ENCODE measurements around the gene KPNB1.

The KPNB1 gene

DNA sequence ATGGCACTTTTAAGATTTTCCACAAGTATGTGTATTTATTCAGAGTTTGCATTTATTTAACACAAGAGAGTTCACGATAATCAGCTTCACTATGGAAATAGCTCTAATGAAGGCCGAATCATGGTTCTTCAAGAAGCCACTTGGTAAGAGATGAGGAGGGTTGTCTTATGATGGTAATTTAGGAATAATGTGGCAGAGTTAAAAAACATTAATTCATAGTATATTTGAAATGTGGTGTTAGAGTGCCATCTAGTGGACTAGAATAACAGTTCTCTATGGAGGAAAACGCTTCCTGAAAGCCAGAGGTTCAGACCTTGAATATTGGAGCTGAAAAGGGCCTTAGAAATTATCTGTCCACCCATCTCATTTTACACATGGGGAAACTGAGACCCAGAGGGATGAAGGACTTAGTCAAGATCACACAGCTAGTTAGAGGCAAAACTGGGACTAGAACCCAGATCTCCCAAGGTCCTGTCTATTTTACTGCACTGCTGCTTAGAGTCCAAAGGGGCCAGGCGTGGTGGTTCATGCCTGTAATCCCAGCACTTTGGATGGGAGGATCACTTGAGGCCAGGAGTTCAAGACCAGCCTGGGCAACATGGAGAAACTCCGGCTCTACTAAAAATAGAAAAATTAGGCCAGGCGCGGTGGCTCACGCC lies 33.8 kb upstream of the KPNB1 start:
- Histone ChIP-seq H3K9me3 (ENCODE audit: control extremely low read depth in 1 of 5, control insufficient read depth in 4 of 5, insufficient read depth in 2 of 5, low read depth in 1 of 5, low read length in 4 of 5) (no peaks in the 10 kb centered on the region), H3K4me3 (ENCODE audit: control insufficient read depth in 1 of 7, extremely low read depth in 1 of 7, insufficient read depth in 4 of 7, low read depth in 2 of 7, low read length in 6 of 7) (no peak overlapping the region), H3K4me1 (ENCODE audit: control extremely low read depth in 1 of 4, control insufficient read depth in 4 of 4, insufficient read depth in 4 of 4, low read length in 3 of 4) (no peaks in the 10 kb centered on the region), H3K27me3 (replicated peaks in 2 of 5; ENCODE audit: control insufficient read depth in 4 of 5, insufficient read depth in 5 of 5, low read length in 4 of 5) (no peaks in the 10 kb centered on the region), H3K36me3 (ENCODE audit: control insufficient read depth in 4 of 4, insufficient read depth in 4 of 4, low read length in 3 of 4) (peaks cover 2 to 52% (median 33%) of the 10 kb centered on the region in 4 experiments), H3K27ac (ENCODE audit: insufficient read depth in 1 of 2, low read depth in 1 of 2, low read length in 2 of 2, poor library complexity in 1 of 2, severe bottlenecking in 2 of 2) (no peak overlapping the region)
- DNase-seq = peak; percentile 55 to 72 (median 63)
- ChIA-PET POLR2A (no interaction called here), CTCF (interaction anchor here (0.7 to 3.5 kb wide), 15 partner anchors 9 to 673 kb away, joined by 3 to 14 read pairs (median 3); no protein-coding TSS in a partner anchor)
- 99% methylated on average over 6 of the region's 8 CpGs for WGBS (ENCODE audit: insufficient coverage)

DNA sequence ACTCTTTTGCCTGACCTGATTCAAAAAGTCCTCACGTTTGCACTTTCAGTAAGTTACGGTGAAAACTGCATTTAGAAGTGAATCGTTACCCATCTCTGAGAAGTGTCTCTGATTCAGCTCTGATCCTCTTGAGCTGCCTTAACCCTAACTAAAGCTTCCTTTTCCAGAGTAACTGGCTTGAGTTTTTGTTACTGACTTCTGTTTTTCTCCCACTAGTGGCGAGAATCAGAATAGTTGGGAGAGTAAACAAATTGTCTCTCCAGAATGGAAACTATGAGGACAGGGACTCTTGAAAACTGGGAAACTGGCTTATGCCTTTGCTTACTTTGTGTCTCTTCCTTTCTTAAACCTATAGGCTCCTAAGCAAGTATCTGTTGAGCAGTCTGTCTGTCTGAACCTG lies 31.3 kb upstream of the KPNB1 start:
- Histone ChIP-seq H3K4me3 (ENCODE audit: control insufficient read depth in 1 of 7, extremely low read depth in 1 of 7, insufficient read depth in 4 of 7, low read depth in 2 of 7, low read length in 6 of 7) (no peak overlapping the region), H3K4me1 (ENCODE audit: control extremely low read depth in 1 of 4, control insufficient read depth in 4 of 4, insufficient read depth in 4 of 4, low read length in 3 of 4) (no peaks in the 10 kb centered on the region), H3K9me3 (ENCODE audit: control extremely low read depth in 1 of 5, control insufficient read depth in 4 of 5, insufficient read depth in 2 of 5, low read depth in 1 of 5, low read length in 4 of 5) (no peaks in the 10 kb centered on the region), H3K27me3 (replicated peaks in 2 of 5; ENCODE audit: control insufficient read depth in 4 of 5, insufficient read depth in 5 of 5, low read length in 4 of 5) (no peaks in the 10 kb centered on the region), H3K27ac (ENCODE audit: insufficient read depth in 1 of 2, low read depth in 1 of 2, low read length in 2 of 2, poor library complexity in 1 of 2, severe bottlenecking in 2 of 2) (no peak overlapping the region), H3K36me3 (ENCODE audit: control insufficient read depth in 4 of 4, insufficient read depth in 4 of 4, low read length in 3 of 4) (peaks cover 5 to 59% (median 44%) of the 10 kb centered on the region in 4 experiments)
- CTCF ChIA-PET = interaction anchor here (0.7 to 1.9 kb wide), 10 partner anchors 12 to 189 kb away, joined by 3 to 6 read pairs (median 4); no protein-coding TSS in a partner anchor
- no peak for DNase-seq
- POLR2A ChIA-PET = interaction anchor here (0.5 kb wide), 1 partner anchor 13 kb away, joined by 3 read pairs; no protein-coding TSS in a partner anchor
- whole genome bisulfite sequencing (ENCODE audit: insufficient coverage) = 92% methylated on average over 4 of the region's 4 CpGs

DNA sequence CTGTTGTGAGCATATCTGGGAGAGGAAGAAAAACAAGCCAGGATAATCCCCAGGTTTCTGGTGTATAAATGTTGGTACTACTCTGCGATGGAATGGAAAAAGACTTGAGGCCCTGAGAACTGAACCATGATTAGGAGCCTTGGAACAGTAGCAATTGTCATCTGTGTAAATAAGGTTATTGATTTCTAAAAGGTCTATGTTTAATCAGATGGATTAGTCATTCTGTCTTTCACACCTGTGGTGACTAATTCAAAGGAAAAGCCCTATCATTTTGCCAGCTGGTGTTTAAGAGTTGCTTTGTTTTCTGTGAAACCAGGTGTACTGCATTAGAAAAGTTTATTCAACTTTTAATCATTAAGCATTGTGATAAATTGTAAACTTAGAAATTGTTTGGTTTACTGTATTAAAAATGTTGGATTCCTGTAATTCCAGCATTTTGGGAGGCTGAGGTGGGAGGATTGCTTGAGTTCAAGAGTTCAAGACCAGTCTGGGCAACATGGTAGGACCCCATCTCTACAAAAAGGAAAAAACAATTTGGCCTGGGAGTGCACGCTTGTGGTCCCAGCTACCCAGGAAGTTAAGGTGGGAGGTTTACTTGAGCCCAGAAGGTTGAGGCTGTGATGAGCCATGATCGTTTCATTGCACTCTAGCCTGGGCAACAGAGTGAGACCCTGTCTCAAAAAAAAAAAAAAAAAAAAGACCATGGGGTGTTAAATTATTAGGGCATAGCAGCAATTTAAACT lies 29.0 kb upstream of the KPNB1 start:
- no peaks in the 10 kb centered on the region for H3K9me3 ChIP-seq (ENCODE audit: control extremely low read depth in 1 of 5, control insufficient read depth in 4 of 5, insufficient read depth in 2 of 5, low read depth in 1 of 5, low read length in 4 of 5)
- WGBS (ENCODE audit: insufficient coverage) = 100% methylated on average over 2 of the region's 3 CpGs
- H3K27ac ChIP-seq (ENCODE audit: insufficient read depth in 1 of 2, low read depth in 1 of 2, low read length in 2 of 2, poor library complexity in 1 of 2, severe bottlenecking in 2 of 2) = no peak overlapping the region
- no peak overlapping the region for H3K4me3 ChIP-seq (ENCODE audit: control insufficient read depth in 1 of 7, extremely low read depth in 1 of 7, insufficient read depth in 4 of 7, low read depth in 2 of 7, low read length in 6 of 7)
- CTCF ChIA-PET = interaction anchor here (0.8 to 1.4 kb wide), 2 partner anchors 15 to 43 kb away, joined by 3 read pairs; no protein-coding TSS in a partner anchor
- H3K36me3 ChIP-seq (ENCODE audit: control insufficient read depth in 4 of 4, insufficient read depth in 4 of 4, low read length in 3 of 4) = peaks cover 9 to 54% (median 41%) of the 10 kb centered on the region in 4 experiments
- DNase-seq = no peak
- no peaks in the 10 kb centered on the region for H3K27me3 ChIP-seq (replicated peaks in 2 of 5; ENCODE audit: control insufficient read depth in 4 of 5, insufficient read depth in 5 of 5, low read length in 4 of 5)
- POLR2A ChIA-PET = interaction anchor here (0.6 kb wide), 1 partner anchor 22 kb away, joined by 3 read pairs; no protein-coding TSS in a partner anchor
- no peaks in the 10 kb centered on the region for H3K4me1 ChIP-seq (ENCODE audit: control extremely low read depth in 1 of 4, control insufficient read depth in 4 of 4, insufficient read depth in 4 of 4, low read length in 3 of 4)

DNA sequence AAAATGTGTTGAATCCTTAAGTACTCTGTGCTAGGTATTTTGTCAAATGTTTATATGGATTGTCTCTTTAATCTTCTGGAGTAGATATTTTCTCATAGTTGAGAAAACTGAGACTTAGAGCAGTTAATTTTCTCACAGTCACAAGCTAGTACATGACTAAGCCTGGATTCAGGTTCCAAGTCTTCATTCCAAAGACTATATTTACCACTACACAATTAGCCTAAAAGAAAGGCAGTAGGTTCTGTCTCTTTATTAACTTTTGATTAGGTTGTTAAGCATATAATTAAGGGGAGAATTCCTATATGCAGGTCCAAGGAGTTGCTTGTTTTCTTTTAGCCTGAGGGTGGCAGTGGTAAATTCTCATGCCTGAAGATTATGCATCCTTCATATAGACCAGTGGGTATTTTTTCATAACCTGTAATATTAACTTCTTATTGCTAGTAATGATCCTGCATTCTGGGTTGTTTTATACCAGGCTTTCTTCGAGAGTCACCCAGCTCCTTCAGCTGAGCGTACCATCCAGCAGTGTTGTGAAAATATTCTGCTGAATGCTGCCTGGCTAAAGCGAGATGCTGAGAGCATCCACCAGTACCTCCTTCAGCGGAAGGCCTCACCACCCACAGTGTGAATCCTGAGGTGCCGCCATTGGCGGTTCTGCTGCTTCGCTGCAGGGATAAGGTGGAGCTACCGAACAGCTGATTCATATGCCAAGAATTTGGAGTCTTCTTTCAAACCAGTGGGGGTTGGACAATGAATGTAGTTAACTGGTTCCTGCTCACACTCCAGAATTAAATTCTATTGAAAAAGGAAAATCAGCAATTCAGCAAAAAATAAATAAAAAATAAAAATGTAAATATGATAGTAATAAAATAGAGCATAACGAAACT lies 28.2 kb upstream of the KPNB1 start:
- no peak overlapping the region for H3K27ac ChIP-seq (ENCODE audit: insufficient read depth in 1 of 2, low read depth in 1 of 2, low read length in 2 of 2, poor library complexity in 1 of 2, severe bottlenecking in 2 of 2)
- CTCF ChIA-PET = interaction anchor here (1.4 kb wide), 1 partner anchor 42 kb away, joined by 3 read pairs; no protein-coding TSS in a partner anchor
- WGBS (ENCODE audit: insufficient coverage) = 100% methylated on average over 2 of the region's 9 CpGs

DNA sequence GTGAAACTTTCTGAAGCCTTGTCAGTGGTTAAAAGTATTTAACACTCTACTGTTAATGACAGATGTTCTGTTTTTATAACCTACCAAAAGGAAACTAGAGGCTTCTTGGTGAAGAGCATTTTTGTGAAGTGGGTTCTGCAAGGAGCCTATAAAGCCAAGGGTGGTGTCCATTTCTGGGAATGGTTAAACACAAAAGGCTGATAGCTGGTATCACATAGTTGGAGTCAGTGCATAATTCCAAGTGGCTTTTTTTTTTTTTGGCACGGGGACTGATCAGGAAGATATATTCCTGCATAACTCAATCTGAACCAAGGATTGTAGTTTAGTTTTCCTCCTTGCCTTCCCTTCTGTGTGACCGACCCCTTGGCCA lies 27.6 kb upstream of the KPNB1 start:
- no peaks in the 10 kb centered on the region for H3K4me1 ChIP-seq (ENCODE audit: control extremely low read depth in 1 of 4, control insufficient read depth in 4 of 4, insufficient read depth in 4 of 4, low read length in 3 of 4)
- H3K36me3 ChIP-seq (ENCODE audit: control insufficient read depth in 4 of 4, insufficient read depth in 4 of 4, low read length in 3 of 4) = peaks cover 9 to 49% (median 39%) of the 10 kb centered on the region in 4 experiments
- H3K4me3 ChIP-seq (ENCODE audit: control insufficient read depth in 1 of 7, extremely low read depth in 1 of 7, insufficient read depth in 4 of 7, low read depth in 2 of 7, low read length in 6 of 7) = no peak overlapping the region
- ChIA-PET POLR2A (no interaction called here), CTCF (interaction anchor here (1.4 kb wide), 1 partner anchor 41 kb away, joined by 3 read pairs; no protein-coding TSS in a partner anchor)
- H3K27me3 ChIP-seq (replicated peaks in 2 of 5; ENCODE audit: control insufficient read depth in 4 of 5, insufficient read depth in 5 of 5, low read length in 4 of 5) = no peaks in the 10 kb centered on the region
- WGBS (ENCODE audit: insufficient coverage) = no CpG with 5 or more reads among the region's 2 CpGs
- H3K9me3 ChIP-seq (ENCODE audit: control extremely low read depth in 1 of 5, control insufficient read depth in 4 of 5, insufficient read depth in 2 of 5, low read depth in 1 of 5, low read length in 4 of 5) = no peaks in the 10 kb centered on the region
- no peak overlapping the region for H3K27ac ChIP-seq (ENCODE audit: insufficient read depth in 1 of 2, low read depth in 1 of 2, low read length in 2 of 2, poor library complexity in 1 of 2, severe bottlenecking in 2 of 2)
- no peak for DNase-seq

More for the DNA sequence above, 28.2 kb upstream of the KPNB1 start:
- POLR2A ChIA-PET = no interaction called here
- Histone ChIP-seq H3K9me3 (ENCODE audit: control extremely low read depth in 1 of 5, control insufficient read depth in 4 of 5, insufficient read depth in 2 of 5, low read depth in 1 of 5, low read length in 4 of 5) (no peaks in the 10 kb centered on the region), H3K27me3 (replicated peaks in 2 of 5; ENCODE audit: control insufficient read depth in 4 of 5, insufficient read depth in 5 of 5, low read length in 4 of 5) (no peaks in the 10 kb centered on the region), H3K4me3 (ENCODE audit: control insufficient read depth in 1 of 7, extremely low read depth in 1 of 7, insufficient read depth in 4 of 7, low read depth in 2 of 7, low read length in 6 of 7) (no peak overlapping the region), H3K4me1 (ENCODE audit: control extremely low read depth in 1 of 4, control insufficient read depth in 4 of 4, insufficient read depth in 4 of 4, low read length in 3 of 4) (no peaks in the 10 kb centered on the region), H3K36me3 (ENCODE audit: control insufficient read depth in 4 of 4, insufficient read depth in 4 of 4, low read length in 3 of 4) (peaks cover 9 to 50% (median 39%) of the 10 kb centered on the region in 4 experiments)
- DNase-seq = peak in 2 of 3 donors; percentile 10 to 13

DNA sequence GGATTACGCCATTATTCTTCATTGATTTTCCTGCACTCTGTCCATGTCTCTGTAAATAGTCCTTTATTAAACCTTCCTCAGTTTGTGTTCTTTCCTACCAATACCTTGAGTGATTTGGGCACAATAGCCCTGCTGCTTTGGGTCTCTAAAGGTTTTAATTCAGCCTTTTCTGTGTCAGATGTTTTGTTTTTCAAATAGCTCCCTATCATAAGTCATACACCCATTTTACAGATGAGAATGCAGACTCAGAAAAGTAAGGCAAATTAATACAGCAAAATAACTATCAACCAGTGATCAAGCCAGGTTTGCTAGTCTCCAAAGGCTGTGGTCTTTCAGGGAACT lies 25.0 kb upstream of the KPNB1 start:
- CTCF ChIA-PET = interaction anchor here (0.6 to 2.2 kb wide), 5 partner anchors 9 to 67 kb away, joined by 3 to 14 read pairs (median 3); no protein-coding TSS in a partner anchor

More for the DNA sequence above, 25.0 kb upstream of the KPNB1 start:
- H3K27ac ChIP-seq (ENCODE audit: insufficient read depth in 1 of 2, low read depth in 1 of 2, low read length in 2 of 2, poor library complexity in 1 of 2, severe bottlenecking in 2 of 2) = no peak overlapping the region
- H3K36me3 ChIP-seq (ENCODE audit: control insufficient read depth in 4 of 4, insufficient read depth in 4 of 4, low read length in 3 of 4) = peaks cover 9 to 34% (median 24%) of the 10 kb centered on the region in 4 experiments
- H3K4me3 ChIP-seq (ENCODE audit: control insufficient read depth in 1 of 7, extremely low read depth in 1 of 7, insufficient read depth in 4 of 7, low read depth in 2 of 7, low read length in 6 of 7) = no peak overlapping the region
- 60% methylated on average over 1 of the region's 1 CpG for WGBS (ENCODE audit: insufficient coverage)
- no peaks in the 10 kb centered on the region for H3K9me3 ChIP-seq (ENCODE audit: control extremely low read depth in 1 of 5, control insufficient read depth in 4 of 5, insufficient read depth in 2 of 5, low read depth in 1 of 5, low read length in 4 of 5)
- H3K27me3 ChIP-seq (replicated peaks in 2 of 5; ENCODE audit: control insufficient read depth in 4 of 5, insufficient read depth in 5 of 5, low read length in 4 of 5) = no peaks in the 10 kb centered on the region
- POLR2A ChIA-PET = no interaction called here
- no peaks in the 10 kb centered on the region for H3K4me1 ChIP-seq (ENCODE audit: control extremely low read depth in 1 of 4, control insufficient read depth in 4 of 4, insufficient read depth in 4 of 4, low read length in 3 of 4)
- DNase-seq = no peak

Measured in common myeloid progenitor, CD34-positive (primary cell).